Skin epidermis (tissue), 12 donors: ENCODE results near the gene FIBCD1.
A peak's percentile ranks its signal among the peaks of the same experiment; 100 is the strongest.

ENCODE experiments used
- H3K27ac ChIP-seq, 21 experiments: fragments of 200-600 bp; sonication (generic) in 11 of 21; one replicate each; pipeline ENCODE4 v1.5.0; 2020; ENCODE audit warnings: mild to moderate bottlenecking in 3 of 21, inconsistent platforms in 2 of 21, moderate library complexity in 2 of 21
- H3K4me3 ChIP-seq, 7 experiments: fragments of 200-600 bp; sonication (generic) in 2 of 7; one replicate each; pipeline ENCODE4 v1.5.0; 2020; ENCODE audit warnings: inconsistent platforms in 2 of 7, mild to moderate bottlenecking in 2 of 7, moderate library complexity in 1 of 7

Gene FIBCD1

GRCh38 chr9:130939405-130940026 is 469 bp upstream of the FIBCD1 start:
- Histone ChIP-seq H3K27ac (no peak overlapping the region), H3K4me3 (peak overlapping the region; percentile 12 to 46 (median 29))

- Histone ChIP-seq H3K4me3 (peak overlapping the region in 4 of 7 experiments; percentile 2 to 46 (median 32)), H3K27ac (no peak overlapping the region)
Measured at GRCh38 chr9:130938184-130938651, 829 bp downstream of the FIBCD1 start.

- no peak overlapping the region for H3K27ac ChIP-seq
- no peak overlapping the region for H3K4me3 ChIP-seq
Measured at GRCh38 chr9:130937146-130938076, 1.6 kb downstream of the FIBCD1 start.

- no peak overlapping the region for H3K27ac ChIP-seq
- H3K4me3 ChIP-seq, result no peak overlapping the region
Measured at GRCh38 chr9:130936285-130937117, 2.5 kb downstream of the FIBCD1 start.

GRCh38 chr9:130935648-130936271 is 3.3 kb downstream of the FIBCD1 start:
- Histone ChIP-seq H3K4me3 (no peak overlapping the region), H3K27ac (no peak overlapping the region)

- Histone ChIP-seq H3K27ac (no peak overlapping the region), H3K4me3 (no peak overlapping the region)
Measured at GRCh38 chr9:130934702-130935647, 4.1 kb downstream of the FIBCD1 start.

- Histone ChIP-seq H3K27ac (no peak overlapping the region), H3K4me3 (no peak overlapping the region)
Measured at GRCh38 chr9:130934246-130934645, 4.8 kb downstream of the FIBCD1 start.

- no peak overlapping the region for H3K4me3 ChIP-seq
- H3K27ac ChIP-seq, result no peak overlapping the region
Measured at GRCh38 chr9:130933114-130934046, 5.7 kb downstream of the FIBCD1 start.

GRCh38 chr9:130932255-130933079 is 6.6 kb downstream of the FIBCD1 start:
- no peak overlapping the region for H3K27ac ChIP-seq

GRCh38 chr9:130931508-130932254 is 7.4 kb downstream of the FIBCD1 start:
- H3K27ac ChIP-seq, result no peak overlapping the region
- no peak overlapping the region for H3K4me3 ChIP-seq

More at GRCh38 chr9:130932255-130933079, 6.6 kb downstream of the FIBCD1 start:
- no peak overlapping the region for H3K4me3 ChIP-seq

- no peak overlapping the region for H3K4me3 ChIP-seq
- H3K27ac ChIP-seq, result no peak overlapping the region
Measured at GRCh38 chr9:130930804-130931349, 8.2 kb downstream of the FIBCD1 start.

GRCh38 chr9:130930132-130930803 is 8.8 kb downstream of the FIBCD1 start:
- Histone ChIP-seq H3K27ac (no peak overlapping the region), H3K4me3 (no peak overlapping the region)

GRCh38 chr9:130929571-130930038 is 9.4 kb downstream of the FIBCD1 start:
- Histone ChIP-seq H3K4me3 (no peak overlapping the region), H3K27ac (no peak overlapping the region)

GRCh38 chr9:130927995-130928900 is 10.8 kb downstream of the FIBCD1 start:
- Histone ChIP-seq H3K4me3 (no peak overlapping the region), H3K27ac (no peak overlapping the region)
